Liver (tissue), 9 donors: Measurements from ENCODE around the gene RNLS. TPM values are rescaled to one million over a fixed set of nuclear protein-coding genes. Genes with fewer than 3 reads are reported as not detected.

Experiments
- DNase-seq: peaks from one replicate; pipeline ENCODE4 v3.0.0-alpha.2; 2017; ENCODE audit warnings: low spot score
- H3K27ac ChIP-seq, 2 donors: one replicate each; pipeline ENCODE4 v1.7.0; 2013; ENCODE audit warnings: inconsistent platforms in 2 of 2, low read length in 2 of 2, control low read depth in 1 of 2, low read depth in 1 of 2, mild to moderate bottlenecking in 1 of 2
- H3K27me3 ChIP-seq, 4 donors: one replicate each; pipeline versions ENCODE4 v1.6.1 to v1.7.0; 2013; ENCODE audit warnings: low read length in 3 of 4, inconsistent platforms in 1 of 4, mild to moderate bottlenecking in 1 of 4, moderate library complexity in 1 of 4; ENCODE audit not compliant: control insufficient read depth in 4 of 4, insufficient read depth in 4 of 4
- H3K36me3 ChIP-seq, 4 donors: one replicate each; pipeline versions ENCODE4 v1.6.1 to v1.7.0; 2013; ENCODE audit warnings: low read length in 3 of 4, mild to moderate bottlenecking in 3 of 4, low read depth in 1 of 4, moderate library complexity in 1 of 4; ENCODE audit not compliant: control insufficient read depth in 4 of 4, insufficient read depth in 3 of 4
- H3K4me1 ChIP-seq, 4 donors: one replicate each; pipeline versions ENCODE4 v1.6.1 to v1.7.0; 2013; ENCODE audit warnings: low read length in 3 of 4, mild to moderate bottlenecking in 3 of 4, moderate library complexity in 1 of 4; ENCODE audit not compliant: control insufficient read depth in 4 of 4, insufficient read depth in 4 of 4
- H3K4me3 ChIP-seq, 3 donors: one replicate each; pipeline versions ENCODE4 v1.6.1 to v1.7.0; 2013; ENCODE audit warnings: low read length in 3 of 3, control low read depth in 1 of 3, low read depth in 1 of 3, mild to moderate bottlenecking in 1 of 3
- H3K9ac ChIP-seq, 2 donors: one replicate each; pipeline ENCODE4 v1.7.0; 2013; ENCODE audit warnings: low read length in 2 of 2, mild to moderate bottlenecking in 2 of 2, moderate library complexity in 2 of 2, control low read depth in 1 of 2, low read depth in 1 of 2
- H3K9me3 ChIP-seq, 4 donors: one replicate each; pipeline versions ENCODE4 v1.6.1 to v1.7.0; 2013; ENCODE audit warnings: low read length in 3 of 4; ENCODE audit not compliant: control insufficient read depth in 4 of 4
- EGR1 ChIP-seq, 2 donors: IDR thresholded peaks; 2 replicates each; pipeline ENCODE4 v1.6.1; 2016 to 2018; ENCODE audit warnings: antibody characterized with exemption in 2 of 2, low read depth in 2 of 2
- FOXA1 ChIP-seq: IDR thresholded peaks from 2 replicates; pipeline ENCODE4 v1.6.1; 2016; ENCODE audit warnings: antibody characterized with exemption
- FOXA2 ChIP-seq: IDR thresholded peaks from 2 replicates; pipeline ENCODE4 v1.6.1; 2016; ENCODE audit warnings: antibody characterized with exemption
- GABPA ChIP-seq, 2 donors: IDR thresholded peaks in 1 of 2; conservative IDR thresholded peaks in 1 of 2; 2 replicates each; pipeline ENCODE4 v1.6.1; 2016; ENCODE audit warnings: antibody characterized with exemption in 2 of 2, mild to moderate bottlenecking in 1 of 2, moderate library complexity in 1 of 2
- HNF4A ChIP-seq, 2 donors: conservative IDR thresholded peaks; 2 replicates each; pipeline ENCODE4 v1.6.1; 2016; ENCODE audit warnings: antibody characterized with exemption in 2 of 2, mild to moderate bottlenecking in 2 of 2
- HNF4G ChIP-seq: IDR thresholded peaks from 2 replicates; pipeline ENCODE4 v1.6.1; 2016; ENCODE audit warnings: antibody characterized with exemption
- JUND ChIP-seq, 2 donors: IDR thresholded peaks; 2 replicates each; pipeline ENCODE4 v1.6.1; 2016; ENCODE audit warnings: antibody characterized with exemption in 2 of 2
- NR2F2 ChIP-seq: IDR thresholded peaks from 2 replicates; pipeline ENCODE4 v1.6.1; 2016; ENCODE audit warnings: antibody characterized with exemption
- RAD21 ChIP-seq, 2 donors: IDR thresholded peaks; 2 replicates each; pipeline ENCODE4 v1.6.1; 2016; ENCODE audit warnings: antibody characterized with exemption in 2 of 2, mild to moderate bottlenecking in 2 of 2
- RXRA ChIP-seq, 2 donors: IDR thresholded peaks; 2 replicates each; pipeline ENCODE4 v1.6.1; 2017 to 2018; ENCODE audit warnings: antibody characterized with exemption in 2 of 2, mild to moderate bottlenecking in 1 of 2
- SP1 ChIP-seq: IDR thresholded peaks from 2 replicates; pipeline ENCODE4 v1.6.1; 2018; ENCODE audit warnings: antibody characterized with exemption, mild to moderate bottlenecking
- TAF1 ChIP-seq: conservative IDR thresholded peaks from 2 replicates; pipeline ENCODE4 v1.6.1; 2016; ENCODE audit warnings: antibody characterized with exemption, mild to moderate bottlenecking
- YY1 ChIP-seq: IDR thresholded peaks from 2 replicates; pipeline ENCODE4 v1.6.1; 2016; ENCODE audit warnings: antibody characterized with exemption, mild to moderate bottlenecking
- WGBS: extraction: QIAGEN DNeasy Blood & Tissue Kit; methylation state at CpG from one replicate; pipeline ENCODE4 v1.1.7; 2013; 5-methylcytosine and 5-hydroxymethylcytosine counted together
- polyA plus RNA-seq, 2 donors: library from polyadenylated mRNA; stranded (reverse) in 1 of 2; unstranded in 1 of 2; fragments of 200-250 nt in 1 of 2; fragments of >200 nt in 1 of 2; fragmentation: Nextera tagmentation in 1 of 2; extraction: Ambion mirVana in 1 of 2; gene quantifications; one replicate each; pipeline versions ENCODE4 v1.2.1 to v1.2.3, GENCODE V29; 2013 to 2015
- total RNA-seq, 2 donors: library from RNA; depleted of rRNA; stranded (reverse); fragments of >200 nt; gene quantifications; one replicate each; pipeline ENCODE4 v1.2.3, GENCODE V29; 2014
- TF ChIP-seq, protein P1 (sequence below): IDR thresholded peaks from 2 replicates; pipeline ENCODE4 v1.6.1; 2016; ENCODE audit warnings: antibody characterized with exemption
- TF ChIP-seq, protein P2 (sequence below): IDR thresholded peaks from 2 replicates; pipeline ENCODE4 v1.6.1; 2016; ENCODE audit warnings: antibody characterized with exemption
- TF ChIP-seq, protein P3 (sequence below): IDR thresholded peaks from 2 replicates; pipeline ENCODE4 v1.6.1; 2016; ENCODE audit warnings: antibody characterized with exemption
- TF ChIP-seq, protein P4 (sequence below): fragments of 150-350 bp; IDR thresholded peaks from 2 replicates; pipeline ENCODE4 v1.5.1; 2017; ENCODE audit warnings: improper control_type of control experiment, low read depth, low read length; ENCODE audit not compliant: missing input control
- TF ChIP-seq, protein P5 (sequence below): IDR thresholded peaks from 2 replicates; pipeline ENCODE4 v1.6.1; 2016; ENCODE audit warnings: antibody characterized with exemption, mild to moderate bottlenecking
- donor health status: healthy.
- donor health status: healthy.
- donor health status: healthy.
- donor health status: healthy.
- donor health status: healthy.

Gene RNLS
- total and polyA plus RNA-seq, 4 donors, result 4.1 to 12.4 (median 7.5) TPM

DNA sequence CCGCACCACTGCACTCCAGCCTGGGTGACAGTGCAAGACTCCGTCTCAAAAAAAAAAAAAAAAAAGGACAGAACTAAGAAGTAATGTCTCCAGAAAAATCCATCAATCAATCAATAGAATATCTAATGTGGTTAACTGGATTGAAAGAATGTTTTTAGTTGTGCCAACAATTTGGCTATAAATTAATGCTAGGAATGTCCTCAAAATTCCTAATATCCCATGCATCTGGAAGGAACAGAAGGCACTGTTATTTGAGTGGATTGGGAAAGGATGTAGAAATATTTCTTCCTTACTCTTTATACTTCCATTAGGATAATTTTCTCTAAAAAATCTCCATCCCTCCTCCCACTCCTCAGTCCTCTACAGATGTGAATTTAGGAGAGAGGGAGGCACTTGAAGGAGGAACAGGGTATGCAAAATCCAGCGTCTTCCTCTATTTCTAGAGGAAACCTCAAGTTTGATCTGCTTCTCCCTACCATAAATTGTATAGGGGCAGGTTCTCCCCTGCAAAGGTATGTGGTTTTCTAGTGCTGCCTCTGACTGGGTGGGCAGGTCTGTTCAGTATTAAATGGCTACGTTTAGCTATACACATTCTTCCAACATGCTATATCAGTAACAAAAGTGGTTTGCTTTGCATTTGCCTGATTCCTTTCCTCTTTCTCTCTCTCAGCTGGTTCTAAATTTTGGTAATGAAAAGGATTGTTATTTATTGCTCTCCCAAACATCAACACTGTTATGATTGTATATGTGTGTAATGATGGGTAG, 54.1 kb downstream of the RNLS start:
- WGBS, result 91% methylated on average over 4 of the region's 4 CpGs
- no peak for TF ChIP-seq EGR1 (IDR thresholded peaks at IDR 0.05; ENCODE audit: low read depth in 2 of 2)
- no peak for TF ChIP-seq TAF1
- no peak for TF ChIP-seq FOXA1
- no peak for TF ChIP-seq RXRA (IDR thresholded peaks at IDR 0.05)
- no peak for TF ChIP-seq RAD21 (IDR thresholded peaks at IDR 0.05)
- no peak for TF ChIP-seq JUND (IDR thresholded peaks at IDR 0.05)
- TF ChIP-seq, protein P1, sequence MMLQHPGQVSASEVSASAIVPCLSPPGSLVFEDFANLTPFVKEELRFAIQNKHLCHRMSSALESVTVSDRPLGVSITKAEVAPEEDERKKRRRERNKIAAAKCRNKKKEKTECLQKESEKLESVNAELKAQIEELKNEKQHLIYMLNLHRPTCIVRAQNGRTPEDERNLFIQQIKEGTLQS, result no peak
- TF ChIP-seq NR2F2, result no peak
- TF ChIP-seq FOXA2, result no peak
- no peak for TF ChIP-seq YY1
- TF ChIP-seq, protein P2, sequence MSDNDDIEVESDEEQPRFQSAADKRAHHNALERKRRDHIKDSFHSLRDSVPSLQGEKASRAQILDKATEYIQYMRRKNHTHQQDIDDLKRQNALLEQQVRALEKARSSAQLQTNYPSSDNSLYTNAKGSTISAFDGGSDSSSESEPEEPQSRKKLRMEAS, result no peak
- TF ChIP-seq, protein P3, sequence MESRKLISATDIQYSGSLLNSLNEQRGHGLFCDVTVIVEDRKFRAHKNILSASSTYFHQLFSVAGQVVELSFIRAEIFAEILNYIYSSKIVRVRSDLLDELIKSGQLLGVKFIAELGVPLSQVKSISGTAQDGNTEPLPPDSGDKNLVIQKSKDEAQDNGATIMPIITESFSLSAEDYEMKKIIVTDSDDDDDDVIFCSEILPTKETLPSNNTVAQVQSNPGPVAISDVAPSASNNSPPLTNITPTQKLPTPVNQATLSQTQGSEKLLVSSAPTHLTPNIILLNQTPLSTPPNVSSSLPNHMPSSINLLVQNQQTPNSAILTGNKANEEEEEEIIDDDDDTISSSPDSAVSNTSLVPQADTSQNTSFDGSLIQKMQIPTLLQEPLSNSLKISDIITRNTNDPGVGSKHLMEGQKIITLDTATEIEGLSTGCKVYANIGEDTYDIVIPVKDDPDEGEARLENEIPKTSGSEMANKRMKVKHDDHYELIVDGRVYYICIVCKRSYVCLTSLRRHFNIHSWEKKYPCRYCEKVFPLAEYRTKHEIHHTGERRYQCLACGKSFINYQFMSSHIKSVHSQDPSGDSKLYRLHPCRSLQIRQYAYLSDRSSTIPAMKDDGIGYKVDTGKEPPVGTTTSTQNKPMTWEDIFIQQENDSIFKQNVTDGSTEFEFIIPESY, result no peak
- no peak for TF ChIP-seq HNF4G
- TF ChIP-seq, protein P4, sequence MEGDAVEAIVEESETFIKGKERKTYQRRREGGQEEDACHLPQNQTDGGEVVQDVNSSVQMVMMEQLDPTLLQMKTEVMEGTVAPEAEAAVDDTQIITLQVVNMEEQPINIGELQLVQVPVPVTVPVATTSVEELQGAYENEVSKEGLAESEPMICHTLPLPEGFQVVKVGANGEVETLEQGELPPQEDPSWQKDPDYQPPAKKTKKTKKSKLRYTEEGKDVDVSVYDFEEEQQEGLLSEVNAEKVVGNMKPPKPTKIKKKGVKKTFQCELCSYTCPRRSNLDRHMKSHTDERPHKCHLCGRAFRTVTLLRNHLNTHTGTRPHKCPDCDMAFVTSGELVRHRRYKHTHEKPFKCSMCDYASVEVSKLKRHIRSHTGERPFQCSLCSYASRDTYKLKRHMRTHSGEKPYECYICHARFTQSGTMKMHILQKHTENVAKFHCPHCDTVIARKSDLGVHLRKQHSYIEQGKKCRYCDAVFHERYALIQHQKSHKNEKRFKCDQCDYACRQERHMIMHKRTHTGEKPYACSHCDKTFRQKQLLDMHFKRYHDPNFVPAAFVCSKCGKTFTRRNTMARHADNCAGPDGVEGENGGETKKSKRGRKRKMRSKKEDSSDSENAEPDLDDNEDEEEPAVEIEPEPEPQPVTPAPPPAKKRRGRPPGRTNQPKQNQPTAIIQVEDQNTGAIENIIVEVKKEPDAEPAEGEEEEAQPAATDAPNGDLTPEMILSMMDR, result no peak
- Histone ChIP-seq H3K9ac (no peak overlapping the region), H3K9me3 (no peaks in the 10 kb centered on the region), H3K4me3 (no peak overlapping the region), H3K36me3 (no peaks in the 10 kb centered on the region), H3K27me3 (no peaks in the 10 kb centered on the region), H3K4me1 (peaks cover 1 to 27% (median 16%) of the 10 kb centered on the region in 4 donors), H3K27ac (no peak overlapping the region)
- DNase-seq, result no peak

DNA sequence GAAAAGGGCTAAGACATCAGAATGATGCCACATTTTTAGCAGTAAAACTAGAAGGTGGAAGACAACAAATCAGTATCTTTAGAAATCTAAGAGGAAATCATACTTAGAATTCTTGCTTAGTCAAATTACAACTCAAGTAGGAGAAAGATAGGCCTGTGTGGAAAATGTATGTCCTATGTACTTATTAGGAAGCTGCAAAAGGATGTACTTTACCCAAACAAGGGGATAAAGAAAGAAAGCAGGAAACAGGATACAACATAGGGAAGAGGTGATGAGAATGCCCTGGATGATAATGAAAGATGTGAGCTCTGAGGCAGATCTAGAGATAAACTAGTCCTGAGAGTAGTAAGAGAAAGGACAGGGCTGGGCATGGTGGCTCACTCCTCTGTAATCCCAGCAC, 54.9 kb downstream of the RNLS start:
- H3K9ac ChIP-seq, result no peak overlapping the region
- H3K36me3 ChIP-seq, result no peaks in the 10 kb centered on the region
- no peak overlapping the region for H3K4me3 ChIP-seq
- H3K9me3 ChIP-seq, result no peaks in the 10 kb centered on the region
- no peak overlapping the region for H3K27ac ChIP-seq
- peaks cover 4 to 21% (median 14%) of the 10 kb centered on the region in 4 donors for H3K4me1 ChIP-seq
- no peaks in the 10 kb centered on the region for H3K27me3 ChIP-seq
- DNase-seq, result no peak
- TF ChIP-seq, protein P4, result no peak
- no peak for TF ChIP-seq RAD21 (IDR thresholded peaks at IDR 0.05)
- TF ChIP-seq FOXA1, result no peak
- no peak for TF ChIP-seq SP1
- no peak for TF ChIP-seq EGR1 (IDR thresholded peaks at IDR 0.05; ENCODE audit: low read depth in 2 of 2)
- TF ChIP-seq, protein P2, result no peak
- no peak for TF ChIP-seq TAF1
- no peak for TF ChIP-seq RXRA (IDR thresholded peaks at IDR 0.05)
- TF ChIP-seq HNF4A (conservative IDR thresholded peaks at IDR 0.05), result no peak
- TF ChIP-seq, protein P3, result no peak
- TF ChIP-seq, protein P1, result no peak
- TF ChIP-seq NR2F2, result no peak
- TF ChIP-seq, protein P5, sequence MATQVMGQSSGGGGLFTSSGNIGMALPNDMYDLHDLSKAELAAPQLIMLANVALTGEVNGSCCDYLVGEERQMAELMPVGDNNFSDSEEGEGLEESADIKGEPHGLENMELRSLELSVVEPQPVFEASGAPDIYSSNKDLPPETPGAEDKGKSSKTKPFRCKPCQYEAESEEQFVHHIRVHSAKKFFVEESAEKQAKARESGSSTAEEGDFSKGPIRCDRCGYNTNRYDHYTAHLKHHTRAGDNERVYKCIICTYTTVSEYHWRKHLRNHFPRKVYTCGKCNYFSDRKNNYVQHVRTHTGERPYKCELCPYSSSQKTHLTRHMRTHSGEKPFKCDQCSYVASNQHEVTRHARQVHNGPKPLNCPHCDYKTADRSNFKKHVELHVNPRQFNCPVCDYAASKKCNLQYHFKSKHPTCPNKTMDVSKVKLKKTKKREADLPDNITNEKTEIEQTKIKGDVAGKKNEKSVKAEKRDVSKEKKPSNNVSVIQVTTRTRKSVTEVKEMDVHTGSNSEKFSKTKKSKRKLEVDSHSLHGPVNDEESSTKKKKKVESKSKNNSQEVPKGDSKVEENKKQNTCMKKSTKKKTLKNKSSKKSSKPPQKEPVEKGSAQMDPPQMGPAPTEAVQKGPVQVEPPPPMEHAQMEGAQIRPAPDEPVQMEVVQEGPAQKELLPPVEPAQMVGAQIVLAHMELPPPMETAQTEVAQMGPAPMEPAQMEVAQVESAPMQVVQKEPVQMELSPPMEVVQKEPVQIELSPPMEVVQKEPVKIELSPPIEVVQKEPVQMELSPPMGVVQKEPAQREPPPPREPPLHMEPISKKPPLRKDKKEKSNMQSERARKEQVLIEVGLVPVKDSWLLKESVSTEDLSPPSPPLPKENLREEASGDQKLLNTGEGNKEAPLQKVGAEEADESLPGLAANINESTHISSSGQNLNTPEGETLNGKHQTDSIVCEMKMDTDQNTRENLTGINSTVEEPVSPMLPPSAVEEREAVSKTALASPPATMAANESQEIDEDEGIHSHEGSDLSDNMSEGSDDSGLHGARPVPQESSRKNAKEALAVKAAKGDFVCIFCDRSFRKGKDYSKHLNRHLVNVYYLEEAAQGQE, result no peak
- no peak for TF ChIP-seq FOXA2
- TF ChIP-seq GABPA (IDR thresholded peaks at IDR 0.05 in 1 of 2, conservative IDR thresholded peaks at IDR 0.05 in 1 of 2), result no peak
